GM19035 (cell line): ENCODE results near the gene GLYR1.

Source experiments
- ATAC-seq: cut with Tn5 transposase; IDR thresholded peaks from one replicate; pipeline ENCODE4 v1.9.1; 2021; ENCODE audit not compliant: unreplicated experiment

GLYR1 gene

DNA sequence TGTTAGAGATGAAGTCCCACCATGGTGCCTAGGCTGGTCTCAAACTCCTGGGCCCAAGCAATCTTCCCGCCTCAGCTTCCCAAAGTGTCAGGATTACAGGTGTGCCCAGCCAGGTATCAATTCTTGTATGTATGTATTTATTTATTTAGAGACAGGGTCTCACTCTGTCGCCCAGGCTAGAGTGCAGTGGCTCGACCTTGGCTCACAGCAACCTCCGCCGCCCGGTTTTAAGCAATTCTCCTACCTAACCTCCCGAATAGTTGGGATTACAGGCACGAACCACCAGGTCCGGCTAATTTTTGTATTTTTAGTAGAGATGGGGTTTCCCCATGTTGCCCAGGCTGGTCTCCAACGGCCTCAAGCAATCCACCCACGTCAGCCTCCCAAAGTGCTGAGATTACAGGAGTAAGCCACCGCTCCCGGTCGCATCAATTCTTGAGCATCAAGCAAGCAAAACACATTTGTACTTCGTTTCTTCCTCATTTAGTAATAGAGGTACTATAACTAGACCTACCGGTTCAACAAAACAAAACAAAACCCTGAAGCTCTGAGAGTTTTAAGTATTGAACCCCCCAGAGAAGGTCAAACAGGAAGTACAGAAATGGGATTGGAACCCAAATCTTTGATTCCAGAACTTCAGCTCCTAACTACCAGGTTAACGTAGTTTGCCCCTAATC, 79.1 kb downstream of the GLYR1 start:
- peak; percentile 6 for ATAC-seq

- peak; percentile 85 for ATAC-seq
These were observed 80.0 kb downstream of the GLYR1 start, which contains the start of gene ZNF500 for GRCh38 chr16:4766875-4767628. Gene ZNF500 (minus strand): TSS chr16:4767162. CDS start chr16:4765978, 1,184 bp downstream.

DNA sequence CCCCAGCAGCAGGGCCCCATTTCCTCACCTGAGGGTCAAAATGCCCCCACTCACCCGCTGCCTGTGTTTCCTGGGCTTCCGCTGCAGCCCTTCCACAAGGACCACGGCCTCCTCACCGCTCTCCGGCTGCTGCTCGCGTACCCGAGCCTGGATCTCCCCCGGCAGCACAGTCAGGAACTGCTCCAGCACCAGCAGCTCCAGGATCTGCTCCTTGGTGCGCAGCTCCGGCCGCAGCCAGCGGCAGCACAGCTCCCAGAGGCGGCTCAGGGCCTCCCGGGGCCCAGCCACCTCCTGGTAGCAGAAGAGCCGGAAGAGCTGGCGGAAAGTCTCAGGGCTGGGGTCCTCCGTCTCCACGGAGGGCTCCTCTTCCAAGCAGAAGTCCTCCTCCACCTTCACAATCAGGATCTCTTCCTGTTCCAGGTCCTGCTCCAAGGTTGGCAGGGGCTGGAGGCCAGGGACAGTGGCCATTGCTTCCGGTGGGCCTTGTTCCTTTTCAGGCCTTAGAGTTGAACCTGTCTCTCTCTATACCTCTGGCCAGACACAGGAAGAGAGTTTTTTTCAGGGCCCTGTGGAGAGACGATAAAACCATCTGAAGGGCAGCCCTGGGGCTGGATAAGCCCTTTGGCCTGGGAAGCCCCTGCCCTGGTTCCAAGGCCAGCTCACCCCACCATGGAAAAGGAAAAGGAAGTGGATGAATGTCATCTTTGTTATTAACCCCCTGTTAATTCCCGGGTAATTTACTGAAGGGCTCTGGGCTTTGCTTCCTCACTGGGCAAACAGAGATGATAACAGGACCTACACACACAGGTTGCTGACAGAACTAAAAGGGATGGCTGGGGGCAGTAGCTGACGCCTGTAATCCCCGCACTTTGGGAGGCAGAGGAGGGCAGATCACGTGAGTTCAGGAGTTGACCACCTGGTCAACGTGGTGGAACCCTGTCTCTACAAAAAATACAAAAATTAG, 81.3 kb downstream of the GLYR1 start:
- no peak for ATAC-seq

DNA sequence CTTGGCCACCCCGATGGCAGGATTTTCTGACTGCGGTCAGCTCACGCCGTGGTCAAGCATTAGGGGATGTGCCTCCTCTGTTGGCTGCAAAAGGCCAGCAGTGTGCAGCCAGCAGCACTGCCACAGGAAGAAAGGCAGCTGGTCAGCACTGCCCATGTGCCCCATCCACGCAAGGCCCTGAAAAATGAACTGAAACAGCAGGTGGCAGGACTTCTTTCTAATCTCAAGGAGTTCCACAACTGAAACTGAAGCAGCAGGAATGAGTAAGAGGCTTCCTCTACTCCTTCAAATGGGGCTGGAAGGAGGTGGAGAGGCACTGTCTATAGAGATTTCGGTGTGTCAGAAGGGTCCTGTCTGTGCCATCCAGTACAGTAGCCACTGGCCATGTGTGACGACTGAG, 83.3 kb downstream of the GLYR1 start:
- ATAC-seq = no peak

DNA sequence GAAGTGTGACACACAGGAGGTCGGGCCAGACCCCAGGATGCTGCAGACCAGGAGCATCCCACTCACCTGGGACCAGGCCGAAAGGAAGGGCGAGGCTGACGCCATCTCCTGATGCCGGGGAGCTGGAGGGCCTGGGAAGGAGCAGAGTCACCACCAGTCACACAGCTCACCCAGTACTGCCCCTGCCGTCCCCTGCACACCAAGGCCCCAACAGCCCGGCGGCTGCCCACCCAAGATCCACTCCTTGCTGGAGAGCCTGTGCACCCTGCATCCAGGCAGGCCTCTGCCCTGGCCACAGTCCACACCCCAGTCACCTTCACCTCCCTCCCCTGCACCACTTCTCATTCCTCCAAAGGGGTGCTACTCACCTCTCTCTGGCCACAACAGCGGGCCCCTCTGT, 84.9 kb downstream of the GLYR1 start:
- ATAC-seq = no peak

DNA sequence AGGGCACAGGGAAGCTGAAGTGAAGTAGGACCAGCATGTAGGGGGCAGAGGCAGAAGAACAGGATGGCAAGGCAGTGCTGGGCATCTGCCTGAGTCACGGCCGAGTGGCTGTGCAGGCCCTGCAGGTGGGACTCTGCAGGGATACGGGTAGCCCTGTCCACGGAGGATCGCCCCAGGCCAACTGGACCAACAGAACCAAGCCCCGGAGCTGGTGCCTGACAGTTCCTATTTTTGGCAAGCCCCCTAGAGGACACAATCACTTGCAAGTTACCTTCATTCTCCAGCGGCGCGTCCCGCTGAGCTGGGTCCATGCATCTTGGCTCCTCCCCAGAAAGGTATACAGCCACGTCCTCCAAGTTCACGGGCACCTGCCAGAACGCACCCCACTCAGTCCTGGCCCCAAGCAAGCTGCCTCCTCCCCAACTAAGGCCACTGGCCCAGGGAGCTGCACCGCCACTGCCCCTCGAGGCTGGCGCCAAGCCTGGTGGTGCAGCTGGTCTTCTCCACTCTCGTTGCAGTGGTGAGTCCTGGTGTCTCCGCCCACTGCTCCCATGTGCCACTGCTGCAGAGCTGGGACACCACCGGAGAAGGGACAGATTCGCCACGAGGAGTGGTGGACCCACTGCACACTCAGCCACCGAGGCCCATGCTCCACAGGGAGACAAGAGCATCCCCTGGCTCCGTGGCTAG, 86.7 kb downstream of the GLYR1 start:
- no peak for ATAC-seq

DNA sequence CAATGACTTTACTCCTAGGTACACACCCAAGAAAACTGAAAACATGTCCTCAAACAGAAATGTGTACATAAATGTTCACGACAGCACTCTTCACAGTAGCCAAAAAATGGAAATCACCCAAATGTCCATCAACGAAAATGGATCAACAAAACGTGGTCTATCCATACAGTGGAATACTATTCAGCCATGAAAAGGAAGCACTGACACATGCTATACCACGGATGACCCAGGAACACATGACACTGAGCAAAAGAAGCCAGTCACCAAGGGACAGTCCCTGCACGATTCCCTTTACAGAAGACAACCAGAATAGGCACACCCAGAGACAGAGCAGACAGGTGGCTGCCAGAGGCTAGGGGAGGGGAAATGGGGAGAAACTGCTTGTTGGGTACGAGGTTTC, 91.4 kb downstream of the GLYR1 start:
- no peak for ATAC-seq

DNA sequence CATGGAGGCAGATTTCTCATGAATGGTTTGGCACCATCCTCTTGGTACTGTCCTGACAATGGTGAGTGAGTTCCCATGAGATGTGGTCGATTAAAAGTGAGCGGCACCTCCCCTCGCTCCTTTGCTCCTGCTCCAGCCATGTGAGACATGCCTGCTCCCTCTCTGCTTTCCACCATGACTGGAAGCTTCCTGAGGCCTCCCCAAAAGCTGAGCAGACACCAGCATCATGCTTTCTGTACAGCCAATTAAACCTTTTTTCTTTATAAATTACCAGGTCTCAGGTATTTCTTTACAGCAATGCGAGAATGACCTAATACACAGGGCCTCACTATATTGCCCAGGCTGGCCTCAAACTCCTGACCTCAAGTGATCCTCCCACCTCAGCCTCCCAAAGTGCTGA, 92.2 kb downstream of the GLYR1 start:
- no peak for ATAC-seq

- no peak for ATAC-seq
These were observed 93.9 kb downstream of the GLYR1 start for GRCh38 chr16:4753227-4753626.
